GM08714 (cell line): ENCODE data around the gene HDHD3.

Experiments
- H3K4me3 ChIP-seq: fragments of 200-500 bp; sonication (Bioruptor generic); 2 replicates; pipeline ENCODE4 v1.5.1; 2014; ENCODE audit warnings: mild to moderate bottlenecking, low read length, inconsistent platforms
- ZNF274 ChIP-seq: IDR thresholded peaks from 2 replicates; pipeline ENCODE4 v1.6.1; 2012; ENCODE audit warnings: mild to moderate bottlenecking, low read depth, low read length

HDHD3 gene

GRCh38 chr9:113340011-113340699 is 36.6 kb downstream of the HDHD3 start, which contains the start of gene WDR31:
WDR31 (minus strand) TSS chr9:113340275; CDS start chr9:113332022, 8,253 bp downstream.
- no peak for TF ChIP-seq ZNF274
- H3K4me3 ChIP-seq = peak within 1 kb of the TSS; percentile 87

- H3K4me3 ChIP-seq = no peak overlapping the region
- no peak for TF ChIP-seq ZNF274
Measured at GRCh38 chr9:113337714-113338113, 39.1 kb downstream of the HDHD3 start.

GRCh38 chr9:113331780-113332179 is 45.0 kb downstream of the HDHD3 start:
- no peak overlapping the region for H3K4me3 ChIP-seq
- TF ChIP-seq ZNF274 = no peak

GRCh38 chr9:113328045-113328782 is 48.6 kb downstream of the HDHD3 start:
- no peak overlapping the region for H3K4me3 ChIP-seq
- no peak for TF ChIP-seq ZNF274

- TF ChIP-seq ZNF274 = no peak
- H3K4me3 ChIP-seq = no peak overlapping the region
Measured at GRCh38 chr9:113326230-113326629, 50.6 kb downstream of the HDHD3 start.
